Occipital lobe (tissue), 2 donors: ENCODE results near the gene CHMP4A. TPM values are rescaled to one million over a fixed set of nuclear protein-coding genes. Genes with fewer than 3 reads are reported as not detected.
A peak's percentile ranks its signal among the peaks of the same experiment; 100 is the strongest.
"Not testable (repeated sequence)": the region's sequence is repeated elsewhere in the genome, so short reads cannot be mapped to it uniquely, and the experiment has no call there.

Source experiments
- DNase-seq: peaks from one replicate; lab custom pipeline; 2025; lab: John Stamatoyannopoulos, UW
- total RNA-seq: library from RNA; depleted of rRNA; stranded (reverse); fragments of >200 nt; gene quantifications from one replicate; pipeline ENCODE4 v1.2.3, GENCODE V29; 2014

Gene CHMP4A
- total RNA-seq, 1 donor from 2014 or later, result 41.5 TPM

- DNase-seq, result no peak
Measured at GRCh38 chr14:24247422-24247821, 34.1 kb upstream of the CHMP4A start.

- no peak for DNase-seq
Measured at GRCh38 chr14:24246765-24247212, 33.5 kb upstream of the CHMP4A start.

GRCh38 chr14:24245350-24245749 lies 32.1 kb upstream of the CHMP4A start:
- not testable (repeated sequence) for DNase-seq

GRCh38 chr14:24243336-24243836 lies 30.1 kb upstream of the CHMP4A start:
- DNase-seq, result no peak

- DNase-seq, result peak; percentile 95
Measured at GRCh38 chr14:24241829-24242443, 28.6 kb upstream of the CHMP4A start.

- DNase-seq, result no peak
Measured at GRCh38 chr14:24240110-24240918, 27.0 kb upstream of the CHMP4A start.

GRCh38 chr14:24238527-24239037 lies 25.3 kb upstream of the CHMP4A start:
- DNase-seq, result no peak

GRCh38 chr14:24238123-24238522 lies 24.8 kb upstream of the CHMP4A start:
- no peak for DNase-seq

- no peak for DNase-seq
Measured at GRCh38 chr14:24237463-24237955, 24.2 kb upstream of the CHMP4A start.

- DNase-seq, result no peak
Measured at GRCh38 chr14:24236689-24237462, 23.6 kb upstream of the CHMP4A start.

- no peak for DNase-seq
Measured at GRCh38 chr14:24235804-24236688, 22.8 kb upstream of the CHMP4A start.

GRCh38 chr14:24234095-24235005 lies 21.1 kb upstream of the CHMP4A start:
- no peak for DNase-seq

- DNase-seq, result no peak
Measured at GRCh38 chr14:24233538-24233866, 20.2 kb upstream of the CHMP4A start.

- DNase-seq, result no peak
Measured at GRCh38 chr14:24232645-24233537, 19.6 kb upstream of the CHMP4A start, which contains the start of gene GMPR2. Gene GMPR2, plus strand, starts transcription at chr14:24232929. Its CDS starts 325 bp downstream, at chr14:24233254.

GRCh38 chr14:24232121-24232644 lies 18.9 kb upstream of the CHMP4A start, which contains the start of gene NEDD8:
Gene NEDD8, minus strand, starts transcription at chr14:24232367. Its CDS starts 100 bp downstream, at chr14:24232267.
- peak; percentile 97 for DNase-seq

- no peak for DNase-seq
Measured at GRCh38 chr14:24231263-24232120, 18.2 kb upstream of the CHMP4A start.

- DNase-seq, result no peak
Measured at GRCh38 chr14:24228902-24229301, 15.6 kb upstream of the CHMP4A start.
